Activated CD4-positive, alpha-beta memory T cell treated with anti-CD3 and anti-CD28 coated beads for 36 hours (primary cell): Measurements from ENCODE around the gene HLA-DMA. TPM values are rescaled to one million over a fixed set of nuclear protein-coding genes. Genes with fewer than 3 reads are reported as not detected.
A peak's percentile ranks its signal among the peaks of the same experiment; 100 is the strongest.

Experiments used
- CTCF ChIA-PET: fragments of 350-600 bp; sonication (Branson Sonifier 250); formaldehyde crosslinking; loops from one replicate; lab custom pipeline; 2021; ENCODE audit warnings: antibody characterized with exemption, inconsistent platforms; lab: Charles Lee
- POLR2A ChIA-PET: fragments of 350-600 bp; sonication (Branson Sonifier 250); formaldehyde crosslinking; loops from one replicate; lab custom pipeline; 2021; ENCODE audit warnings: antibody characterized with exemption; lab: Charles Lee
- DNase-seq: peaks from one replicate; pipeline ENCODE4 v3.0.0-alpha.2; 2020
- H3K27ac Mint-ChIP-seq: one replicate; pipeline ENCODE4 v1.8.0; 2021; ENCODE audit warnings: mixed read lengths
- H3K27me3 Mint-ChIP-seq: one replicate; pipeline ENCODE4 v1.8.0; 2021; ENCODE audit warnings: mixed read lengths
- H3K36me3 Mint-ChIP-seq: one replicate; pipeline ENCODE4 v1.8.0; 2021; ENCODE audit warnings: mixed read lengths
- H3K4me1 Mint-ChIP-seq: one replicate; pipeline ENCODE4 v1.8.0; 2021; ENCODE audit warnings: low read depth, mixed read lengths
- H3K4me3 Mint-ChIP-seq: one replicate; pipeline ENCODE4 v1.8.0; 2021; ENCODE audit warnings: mild to moderate bottlenecking, mixed read lengths
- H3K9me3 Mint-ChIP-seq: one replicate; pipeline ENCODE4 v1.8.0; 2021; ENCODE audit warnings: mixed read lengths
- intact Hi-C: fragments of 100-400 bp; cut with micrococcal nuclease; formaldehyde crosslinking; loops from one replicate; pipeline ENCODE4 v1.15.1; 2023
- total RNA-seq, 2 experiments: library from RNA; stranded (reverse); gene quantifications; one replicate each; pipeline ENCODE4 v1.2.3, GENCODE V29; 2021

Gene HLA-DMA
- total RNA-seq, 2 experiments from 2014 or later: 9.6 to 10.2 TPM

DNA sequence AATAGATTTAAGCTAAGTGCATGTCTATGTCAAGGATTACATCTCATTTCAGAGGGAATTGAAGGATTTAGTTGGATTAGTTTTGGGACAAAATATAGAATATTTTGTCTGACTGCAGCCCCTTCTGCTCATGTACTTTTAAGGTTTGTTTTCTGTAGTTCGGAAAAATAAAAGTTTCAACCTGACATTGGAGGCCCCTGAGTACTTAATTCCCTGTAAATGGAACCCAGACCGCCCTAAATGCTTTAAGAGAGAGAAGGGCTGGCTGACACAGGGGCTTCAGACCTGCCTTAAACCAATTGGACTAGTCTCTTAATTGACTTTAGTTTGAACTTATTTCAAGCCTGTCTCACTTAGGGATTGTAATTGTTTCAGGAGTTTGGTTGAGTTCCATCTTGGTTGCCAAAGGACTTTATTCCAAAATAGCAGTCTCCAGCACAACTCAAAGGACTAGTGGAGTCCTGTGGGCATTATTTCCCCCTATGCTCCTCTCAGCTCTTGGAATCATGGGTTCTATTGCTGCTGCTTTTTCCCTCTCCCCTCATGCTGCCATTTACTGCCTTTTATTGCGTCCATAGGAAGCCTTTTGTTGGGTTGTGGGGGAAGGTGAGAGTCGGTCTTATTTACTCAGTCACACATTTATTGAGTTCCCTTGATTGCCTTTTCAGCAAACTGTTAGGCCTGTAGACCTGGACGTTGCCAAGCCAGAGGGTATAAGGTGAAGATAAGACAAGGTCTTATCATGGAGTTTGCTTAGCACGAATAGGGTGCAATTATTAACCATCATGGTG is 30.0 kb upstream of the HLA-DMA start:
- Mint-ChIP-seq H3K27me3 (no peaks in the 10 kb centered on the region), H3K36me3 (peaks cover 35% of the 10 kb centered on the region), H3K4me1 (peaks cover 27% of the 10 kb centered on the region), H3K9me3 (no peaks in the 10 kb centered on the region), H3K4me3 (no peak overlapping the region), H3K27ac (no peak overlapping the region)
- no peak for DNase-seq
- CTCF ChIA-PET: interaction anchor here (1.4 to 11.6 kb wide), 12 partner anchors 14 to 145 kb away, joined by 4 to 384 read pairs (median 40); partner anchors contain the start of genes BRD2, HLA-DMA, HLA-DMB and HLA-DPA1
- intact Hi-C loops: no loop called here
- POLR2A ChIA-PET: interaction anchor here (1.2 to 6.7 kb wide), 3 partner anchors 12 to 138 kb away, joined by 3 to 125 read pairs (median 4); partner anchors contain the start of gene BRD2

- POLR2A ChIA-PET: interaction anchor here (6.7 kb wide), 1 partner anchor 11 kb away, joined by 125 read pairs; the partner anchor contains the start of gene BRD2
- peaks cover 34% of the 10 kb centered on the region for H3K4me1 Mint-ChIP-seq
- DNase-seq: no peak
- H3K9me3 Mint-ChIP-seq: no peaks in the 10 kb centered on the region
- H3K36me3 Mint-ChIP-seq: peaks cover 42% of the 10 kb centered on the region
- H3K4me3 Mint-ChIP-seq: no peak overlapping the region
- intact Hi-C loops: no loop called here
- no peaks in the 10 kb centered on the region for H3K27me3 Mint-ChIP-seq
- CTCF ChIA-PET: interaction anchor here (0.9 to 11.6 kb wide), 5 partner anchors 13 to 144 kb away, joined by 3 to 384 read pairs (median 108); partner anchors contain the start of genes BRD2, HLA-DMB and TAP2
- H3K27ac Mint-ChIP-seq: no peak overlapping the region
These were observed 29.3 kb upstream of the HLA-DMA start for GRCh38 chr6:32982084-32982701.

- peaks cover 58% of the 10 kb centered on the region for H3K36me3 Mint-ChIP-seq
- intact Hi-C loops: no loop called here
- ChIA-PET CTCF (interaction anchor here (0.6 to 11.6 kb wide), 8 partner anchors 11 to 141 kb away, joined by 3 to 384 read pairs (median 4); partner anchors contain the start of genes BRD2, HLA-DMA and HLA-DMB), POLR2A (interaction anchor here (0.9 to 6.7 kb wide), 4 partner anchors 10 to 142 kb away, joined by 3 to 125 read pairs (median 3); partner anchors contain the start of genes BRD2 and TAP2)
- no peaks in the 10 kb centered on the region for H3K9me3 Mint-ChIP-seq
- H3K4me1 Mint-ChIP-seq: peaks cover 50% of the 10 kb centered on the region
- H3K27me3 Mint-ChIP-seq: no peaks in the 10 kb centered on the region
- DNase-seq: no peak
- H3K4me3 Mint-ChIP-seq: no peak overlapping the region
- H3K27ac Mint-ChIP-seq: no peak overlapping the region
These were observed 27.7 kb upstream of the HLA-DMA start for GRCh38 chr6:32980488-32981038.

GRCh38 chr6:32979720-32980487 is 27.0 kb upstream of the HLA-DMA start:
- CTCF ChIA-PET: interaction anchor here (0.8 to 11.6 kb wide), 5 partner anchors 11 to 112 kb away, joined by 3 to 384 read pairs (median 26); partner anchors contain the start of genes BRD2, HLA-DMA and HLA-DMB
- intact Hi-C loops: loop anchor here (10.0 kb wide), 1 partner anchor 1005 kb away; the partner anchor contains the start of gene DXO
- H3K4me3 Mint-ChIP-seq: no peak overlapping the region
- DNase-seq: no peak
- peaks cover 65% of the 10 kb centered on the region for H3K36me3 Mint-ChIP-seq
- POLR2A ChIA-PET: interaction anchor here (0.9 to 6.7 kb wide), 3 partner anchors 9 to 142 kb away, joined by 3 to 125 read pairs (median 3); partner anchors contain the start of genes BRD2 and TAP2
- H3K27me3 Mint-ChIP-seq: no peaks in the 10 kb centered on the region
- peak overlapping the region; percentile 38 for H3K27ac Mint-ChIP-seq
- H3K9me3 Mint-ChIP-seq: no peaks in the 10 kb centered on the region
- H3K4me1 Mint-ChIP-seq: peaks cover 56% of the 10 kb centered on the region

DNA sequence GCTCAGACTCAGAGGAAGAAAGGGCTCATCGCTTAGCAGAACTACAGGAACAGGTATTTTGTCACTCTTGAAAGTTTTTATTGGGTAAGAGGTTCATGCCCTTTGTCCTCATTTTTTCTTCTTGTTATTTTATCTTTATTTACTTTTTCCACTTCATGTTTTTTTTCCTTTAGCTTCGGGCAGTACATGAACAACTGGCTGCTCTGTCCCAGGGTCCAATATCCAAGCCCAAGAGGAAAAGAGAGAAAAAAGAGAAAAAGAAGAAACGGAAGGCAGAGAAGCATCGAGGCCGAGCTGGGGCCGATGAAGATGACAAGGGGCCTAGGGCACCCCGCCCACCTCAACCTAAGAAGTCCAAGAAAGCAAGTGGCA is 25.0 kb upstream of the HLA-DMA start:
- H3K4me1 Mint-ChIP-seq: peaks cover 46% of the 10 kb centered on the region
- peak overlapping the region; percentile 80 for H3K27ac Mint-ChIP-seq
- H3K27me3 Mint-ChIP-seq: no peaks in the 10 kb centered on the region
- intact Hi-C loops: loop anchor here (10.0 kb wide), 1 partner anchor 1003 kb away; the partner anchor contains the start of gene DXO
- H3K36me3 Mint-ChIP-seq: peaks cover 84% of the 10 kb centered on the region
- no peak overlapping the region for H3K4me3 Mint-ChIP-seq
- H3K9me3 Mint-ChIP-seq: no peaks in the 10 kb centered on the region
- DNase-seq: no peak
- ChIA-PET POLR2A (interaction anchor here (0.5 to 1.5 kb wide), 3 partner anchors 9 to 309 kb away, joined by 3 to 4 read pairs (median 3); partner anchors contain the start of gene BRD2), CTCF (interaction anchor here (0.9 to 16.8 kb wide), 5 partner anchors 25 to 140 kb away, joined by 3 to 250 read pairs (median 11); partner anchors contain the start of genes HLA-DMA and TAP2)

DNA sequence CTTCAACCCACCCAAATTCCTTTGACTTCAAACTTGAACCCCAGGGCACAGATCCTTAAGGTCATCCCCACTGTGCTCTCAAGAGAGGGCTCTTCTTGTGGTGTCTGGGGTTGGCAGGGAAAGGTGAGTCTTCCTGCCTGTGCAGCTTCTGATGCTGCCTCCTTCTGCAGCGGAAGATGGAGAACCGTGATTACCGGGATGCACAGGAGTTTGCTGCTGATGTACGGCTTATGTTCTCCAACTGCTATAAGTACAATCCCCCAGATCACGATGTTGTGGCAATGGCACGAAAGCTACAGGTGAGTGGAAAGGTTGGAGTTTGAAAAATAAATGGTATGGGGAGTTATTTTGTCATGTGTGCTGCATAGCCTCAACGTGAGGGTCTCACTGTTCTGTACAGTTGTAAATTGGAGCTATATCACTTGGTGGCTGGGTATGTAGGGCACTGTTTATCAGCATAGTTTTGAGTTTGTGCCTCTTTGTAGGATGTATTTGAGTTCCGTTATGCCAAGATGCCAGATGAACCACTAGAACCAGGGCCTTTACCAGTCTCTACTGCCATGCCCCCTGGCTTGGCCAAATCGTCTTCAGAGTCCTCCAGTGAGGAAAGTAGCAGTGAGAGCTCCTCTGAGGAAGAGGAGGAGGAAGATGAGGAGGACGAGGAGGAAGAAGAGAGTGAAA is 24.5 kb upstream of the HLA-DMA start:
- Mint-ChIP-seq H3K27me3 (no peaks in the 10 kb centered on the region), H3K27ac (peak overlapping the region; percentile 80), H3K36me3 (peaks cover 90% of the 10 kb centered on the region), H3K9me3 (no peaks in the 10 kb centered on the region), H3K4me1 (peaks cover 46% of the 10 kb centered on the region), H3K4me3 (peak overlapping the region; percentile 1)
- CTCF ChIA-PET: interaction anchor here (0.9 to 16.8 kb wide), 6 partner anchors 7 to 139 kb away, joined by 3 to 267 read pairs (median 12); partner anchors contain the start of genes HLA-DMA and TAP2
- intact Hi-C loops: loop anchor here (10.0 kb wide), 1 partner anchor 1003 kb away; the partner anchor contains the start of gene DXO
- DNase-seq: no peak
- POLR2A ChIA-PET: interaction anchor here (0.5 to 1.5 kb wide), 5 partner anchors 9 to 309 kb away, joined by 3 to 4 read pairs (median 3); partner anchors contain the start of genes BRD2 and TAP2

GRCh38 chr6:32976334-32977069 is 23.6 kb upstream of the HLA-DMA start:
- Mint-ChIP-seq H3K36me3 (peaks cover 94% of the 10 kb centered on the region), H3K4me3 (peak overlapping the region; percentile 98), H3K27ac (peak overlapping the region; percentile 70), H3K27me3 (no peaks in the 10 kb centered on the region), H3K4me1 (peaks cover 46% of the 10 kb centered on the region), H3K9me3 (no peaks in the 10 kb centered on the region)
- CTCF ChIA-PET: interaction anchor here (0.9 to 16.8 kb wide), 7 partner anchors 8 to 138 kb away, joined by 3 to 267 read pairs (median 11); partner anchors contain the start of genes HLA-DMA and TAP2
- POLR2A ChIA-PET: interaction anchor here (0.7 to 10.4 kb wide), 5 partner anchors 5 to 138 kb away, joined by 3 to 133 read pairs (median 4); partner anchors contain the start of genes PSMB8 and TAP2
- DNase-seq: no peak
- intact Hi-C loops: loop anchor here (10.0 kb wide), 1 partner anchor 1002 kb away; the partner anchor contains the start of gene DXO

DNA sequence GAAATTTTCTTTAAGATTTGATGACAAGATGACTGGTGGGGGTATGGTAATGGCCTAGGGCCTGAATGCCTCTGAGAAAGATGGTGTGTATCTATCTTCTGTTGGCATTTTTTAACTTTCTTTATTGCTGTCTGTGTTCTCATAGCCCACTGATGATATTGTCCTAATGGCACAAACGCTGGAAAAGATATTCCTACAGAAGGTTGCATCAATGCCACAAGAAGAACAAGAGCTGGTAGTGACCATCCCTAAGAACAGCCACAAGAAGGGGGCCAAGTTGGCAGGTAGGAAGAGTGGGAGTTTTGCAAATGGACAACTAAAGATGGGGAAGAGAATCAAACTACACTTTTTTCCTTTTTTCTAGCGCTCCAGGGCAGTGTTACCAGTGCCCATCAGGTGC is 23.0 kb upstream of the HLA-DMA start:
- peaks cover 98% of the 10 kb centered on the region for H3K36me3 Mint-ChIP-seq
- no peaks in the 10 kb centered on the region for H3K27me3 Mint-ChIP-seq
- CTCF ChIA-PET: interaction anchor here (0.9 to 16.8 kb wide), 6 partner anchors 8 to 138 kb away, joined by 3 to 267 read pairs (median 12); partner anchors contain the start of genes HLA-DMA and TAP2
- no peak for DNase-seq
- intact Hi-C loops: loop anchor here (10.0 kb wide), 1 partner anchor 1001 kb away; the partner anchor contains the start of gene DXO
- peaks cover 46% of the 10 kb centered on the region for H3K4me1 Mint-ChIP-seq
- no peaks in the 10 kb centered on the region for H3K9me3 Mint-ChIP-seq
- peak overlapping the region; percentile 98 for H3K4me3 Mint-ChIP-seq
- peak overlapping the region; percentile 70 for H3K27ac Mint-ChIP-seq
- POLR2A ChIA-PET: interaction anchor here (1.4 to 10.4 kb wide), 4 partner anchors 6 to 138 kb away, joined by 3 to 133 read pairs (median 64); partner anchors contain the start of genes PSMB8 and TAP2
